Right cardiac atrium (tissue), 5 donors: ENCODE data around the gene GOLIM4. TPM values are rescaled to one million over a fixed set of nuclear protein-coding genes. Genes with fewer than 3 reads are reported as not detected.
A peak's percentile ranks its signal among the peaks of the same experiment; 100 is the strongest.
"Not testable (repeated sequence)": the region's sequence is repeated elsewhere in the genome, so short reads cannot be mapped to it uniquely, and the experiment has no call there.

ENCODE experiments used
- ATAC-seq, 2 donors: fragments of 200-7000 bp; cut with Tn5 transposase; one replicate each; pipeline versions ENCODE4 v1.8.0 to v1.9.1; 2020; ENCODE audit warnings: moderate library complexity in 2 of 2, mild to moderate bottlenecking in 1 of 2
- DNase-seq, 3 donors: peaks; one replicate each; pipeline ENCODE4 v3.0.0-alpha.2; 2020
- H3K27ac ChIP-seq: one replicate; pipeline ENCODE4 v1.5.1; 2013; ENCODE audit warnings: mild to moderate bottlenecking, low read length, control low read depth, moderate library complexity
- H3K27me3 ChIP-seq: one replicate; pipeline ENCODE4 v1.6.1; 2013; ENCODE audit not compliant: control insufficient read depth, insufficient read depth
- H3K4me1 ChIP-seq: one replicate; pipeline ENCODE4 v1.6.1; 2013; ENCODE audit warnings: low read length; ENCODE audit not compliant: control insufficient read depth, insufficient read depth
- H3K4me3 ChIP-seq: one replicate; pipeline ENCODE4 v1.5.1; 2013; ENCODE audit warnings: low read length, control low read depth
- H3K9me3 ChIP-seq: one replicate; pipeline ENCODE4 v1.6.1; 2013; ENCODE audit warnings: low read length; ENCODE audit not compliant: control insufficient read depth
- WGBS: extraction: QIAGEN DNeasy Blood & Tissue Kit; methylation state at CpG from one replicate; pipeline ENCODE4 v1.1.7; 2013; 5-methylcytosine and 5-hydroxymethylcytosine counted together
- intact Hi-C, 4 donors: fragments of 100-400 bp; cut with DNase I; formaldehyde crosslinking; loops; one replicate each; pipeline versions ENCODE4 v1.11.0 to v1.14.0; 2022 to 2023
- polyA plus RNA-seq: library from polyadenylated mRNA; stranded (reverse); fragments of 200-250 nt; gene quantifications from one replicate; pipeline ENCODE4 v1.2.3, GENCODE V29; 2013
- total RNA-seq, 4 donors: library from RNA; stranded (reverse); fragmentation: NEBNext Ultra II Directional; extraction: Animal tissue kit (Norgen Biotek cat#: 25700); gene quantifications; one replicate each; pipeline ENCODE4 v1.2.1, GENCODE V29; 2021
- donor health status: healthy with polysubstance abuse.
- donor health status: DM: no; HTN: yes; CAD: no.
- donor health status: DM: no; HTN: no; CAD: no.
- donor health status: DM: no; HTN: yes; CAD: no; lungs with severe emphysema.
- donor health status: DM: yes; HTN: yes; CAD: no.

The GOLIM4 gene
- total and polyA plus RNA-seq, 5 donors: 33.5 to 73.7 (median 65.3) TPM

- Histone ChIP-seq H3K9me3 (no peaks in the 10 kb centered on the region), H3K27me3 (no peaks in the 10 kb centered on the region), H3K4me3 (no peak overlapping the region), H3K27ac (no peak overlapping the region), H3K4me1 (no peaks in the 10 kb centered on the region)
- WGBS: 78% methylated on average over 2 of the region's 2 CpGs
- ATAC-seq (no peak), DNase-seq (no peak)
- intact Hi-C loops: loop anchor here in 1 of 4 donors (10.0 kb wide), 1 partner anchor 56 kb away; no protein-coding TSS in a partner anchor
Observed at GRCh38 chr3:168058481-168058880, 37.2 kb downstream of the GOLIM4 start.

DNA sequence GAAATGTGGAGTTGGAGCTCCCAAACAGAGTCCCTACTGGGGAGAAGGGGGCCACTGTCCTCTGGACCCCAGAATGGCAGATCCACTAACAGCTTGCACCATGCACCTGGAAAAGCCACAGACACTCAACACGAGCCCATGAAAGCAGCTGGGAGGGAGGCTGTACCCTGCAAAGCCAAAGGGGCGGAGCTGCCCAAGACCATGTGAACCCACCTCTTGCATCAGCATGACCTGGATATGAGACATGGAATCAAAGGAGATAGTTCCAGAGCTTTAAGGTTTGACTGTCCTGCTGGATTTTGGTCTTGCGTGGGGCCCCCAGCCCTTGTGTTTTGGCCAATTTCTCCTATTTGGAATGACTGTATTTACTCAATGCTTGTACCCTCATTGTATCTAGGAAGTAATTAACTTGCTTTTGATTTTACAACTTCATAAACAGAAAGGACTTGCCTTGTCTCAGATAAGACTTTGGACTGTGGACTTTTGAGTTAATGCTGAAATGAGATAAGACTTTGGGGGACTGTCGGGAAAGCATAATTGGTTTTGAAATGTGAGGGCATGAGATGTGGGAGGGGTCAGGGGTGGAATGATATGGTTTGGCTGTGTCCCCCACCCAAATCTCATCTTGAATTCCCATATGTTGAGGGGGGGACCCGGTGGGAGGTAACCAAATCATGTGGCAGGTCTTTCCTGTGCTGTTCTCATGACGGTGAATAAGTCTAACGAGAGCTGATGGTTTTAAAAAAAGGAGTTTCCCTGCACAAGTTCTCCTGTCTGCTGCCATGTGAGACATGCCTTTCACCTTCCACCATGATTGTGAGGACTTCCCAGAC lies 39.1 kb downstream of the GOLIM4 start:
- H3K4me1 ChIP-seq, H3K27me3 ChIP-seq, DNase-seq, H3K4me3 ChIP-seq, ATAC-seq, H3K27ac ChIP-seq, H3K9me3 ChIP-seq: not testable (repeated sequence)
- WGBS: 94% methylated on average over 7 of the region's 7 CpGs
- intact Hi-C loops: loop anchor here in 1 of 4 donors (10.0 kb wide), 1 partner anchor 58 kb away; no protein-coding TSS in a partner anchor

DNA sequence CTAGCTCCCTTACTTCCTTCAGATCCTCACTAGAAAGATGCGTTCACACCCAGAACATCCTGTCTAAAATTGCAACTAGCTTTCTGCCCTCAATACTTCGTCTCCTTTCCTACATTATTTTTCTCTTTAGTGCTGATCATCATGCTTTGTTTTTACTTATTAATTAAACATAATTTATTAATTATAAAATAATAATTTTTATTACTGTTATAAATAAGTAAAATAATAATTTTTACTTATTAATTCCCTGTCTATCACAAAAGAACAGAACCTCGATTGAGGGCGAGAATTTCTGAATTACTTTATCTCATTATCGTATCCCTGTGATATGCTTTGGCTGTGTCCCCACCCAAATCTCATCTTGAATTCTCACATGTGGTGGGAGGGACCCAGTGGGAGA lies 41.3 kb downstream of the GOLIM4 start:
- Histone ChIP-seq H3K4me1 (peaks cover 2% of the 10 kb centered on the region), H3K27me3 (no peaks in the 10 kb centered on the region), H3K4me3 (no peak overlapping the region), H3K9me3 (no peaks in the 10 kb centered on the region), H3K27ac (no peak overlapping the region)
- no peak for DNase-seq
- WGBS: 84% methylated on average over 5 of the region's 5 CpGs
- no peak for ATAC-seq
- intact Hi-C loops: loop anchor here in 2 of 4 donors (5.0 to 10.0 kb wide), 2 partner anchors 43 to 60 kb away; partner anchors contain the start of gene GOLIM4 (in 1 of the 2)

GRCh38 chr3:168053115-168053514 lies 42.6 kb downstream of the GOLIM4 start:
- no peak for DNase-seq
- no peak overlapping the region for H3K27ac ChIP-seq
- 36% methylated on average over 2 of the region's 2 CpGs for WGBS

GRCh38 chr3:168052515-168052914 lies 43.2 kb downstream of the GOLIM4 start:
- no peak overlapping the region for H3K27ac ChIP-seq
- WGBS: 63% methylated on average over 2 of the region's 2 CpGs
- no peaks in the 10 kb centered on the region for H3K27me3 ChIP-seq
- H3K4me1 ChIP-seq: peaks cover 10% of the 10 kb centered on the region
- no peak for DNase-seq
- ATAC-seq: no peak
- no peaks in the 10 kb centered on the region for H3K9me3 ChIP-seq
- H3K4me3 ChIP-seq: peak overlapping the region; percentile 10
- intact Hi-C loops: loop anchor here in 2 of 4 donors (5.0 to 10.0 kb wide), 2 partner anchors 45 to 62 kb away; partner anchors contain the start of gene GOLIM4 (in 1 of the 2)

More at GRCh38 chr3:168053115-168053514, 42.6 kb downstream of the GOLIM4 start:
- no peaks in the 10 kb centered on the region for H3K9me3 ChIP-seq
- no peak overlapping the region for H3K4me3 ChIP-seq
- peaks cover 10% of the 10 kb centered on the region for H3K4me1 ChIP-seq
- no peaks in the 10 kb centered on the region for H3K27me3 ChIP-seq
- no peak for ATAC-seq
- intact Hi-C loops: loop anchor here in 2 of 4 donors (5.0 to 10.0 kb wide), 2 partner anchors 44 to 62 kb away; partner anchors contain the start of gene GOLIM4 (in 1 of the 2)

- Histone ChIP-seq H3K4me3 (peak overlapping the region; percentile 27), H3K4me1 (peaks cover 10% of the 10 kb centered on the region), H3K27ac (peak overlapping the region; percentile 62), H3K9me3 (no peaks in the 10 kb centered on the region), H3K27me3 (no peaks in the 10 kb centered on the region)
- WGBS: 30% methylated on average over 9 of the region's 9 CpGs
- no peak for DNase-seq
- intact Hi-C loops: loop anchor here in 2 of 4 donors (5.0 to 10.0 kb wide), 2 partner anchors 46 to 63 kb away; partner anchors contain the start of gene GOLIM4 (in 1 of the 2)
- ATAC-seq: peak; percentile 13 to 31
Observed at GRCh38 chr3:168051531-168052471, 43.9 kb downstream of the GOLIM4 start.

DNA sequence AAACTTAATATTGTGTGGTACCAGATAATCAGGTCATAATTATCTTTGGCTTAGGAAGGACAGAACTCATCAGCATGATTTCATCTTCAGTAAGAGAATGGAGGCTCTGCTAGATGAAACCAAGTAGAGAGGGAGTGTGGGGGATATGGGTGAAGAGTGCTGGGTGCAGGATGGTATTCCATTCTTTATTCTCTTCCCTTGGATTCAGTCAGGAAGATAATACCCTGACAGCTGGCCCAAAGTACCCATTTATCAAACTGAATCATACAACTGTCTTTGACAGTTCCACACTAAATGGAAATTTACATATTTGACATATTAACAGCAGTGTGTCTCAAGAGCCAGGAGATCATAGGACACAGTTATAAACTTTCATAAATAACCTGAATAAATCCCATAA lies 44.7 kb downstream of the GOLIM4 start:
- Histone ChIP-seq H3K4me1 (peaks cover 10% of the 10 kb centered on the region), H3K9me3 (no peaks in the 10 kb centered on the region), H3K27ac (no peak overlapping the region), H3K27me3 (no peaks in the 10 kb centered on the region), H3K4me3 (no peak overlapping the region)
- intact Hi-C loops: loop anchor here in 2 of 4 donors (5.0 to 10.0 kb wide), 2 partner anchors 46 to 64 kb away; partner anchors contain the start of gene GOLIM4 (in 1 of the 2)
- DNase-seq (no peak), ATAC-seq (no peak)

GRCh38 chr3:168049367-168049974 lies 46.3 kb downstream of the GOLIM4 start:
- H3K27me3 ChIP-seq: no peaks in the 10 kb centered on the region
- ATAC-seq (peak; percentile 29 to 35), DNase-seq (no peak)
- WGBS: 63% methylated on average over 6 of the region's 6 CpGs
- intact Hi-C loops: loop anchor here in 2 of 4 donors (2.0 to 10.0 kb wide), 2 partner anchors 115 to 125 kb away; no protein-coding TSS in a partner anchor
- H3K27ac ChIP-seq: peak overlapping the region; percentile 38
- H3K9me3 ChIP-seq: no peaks in the 10 kb centered on the region
- H3K4me1 ChIP-seq: peaks cover 10% of the 10 kb centered on the region
- no peak overlapping the region for H3K4me3 ChIP-seq

- H3K9me3 ChIP-seq: no peaks in the 10 kb centered on the region
- no peak overlapping the region for H3K4me3 ChIP-seq
- H3K27ac ChIP-seq: peak overlapping the region; percentile 36
- H3K4me1 ChIP-seq: peaks cover 10% of the 10 kb centered on the region
- intact Hi-C loops: loop anchor here in 2 of 4 donors (2.0 to 10.0 kb wide), 2 partner anchors 116 to 124 kb away; no protein-coding TSS in a partner anchor
- H3K27me3 ChIP-seq: no peaks in the 10 kb centered on the region
- no peak for DNase-seq
- 67% methylated on average over 5 of the region's 5 CpGs for WGBS
- peak; percentile 30 to 34 for ATAC-seq
Observed at GRCh38 chr3:168048414-168049330, 47.1 kb downstream of the GOLIM4 start.
